K562 (cell line): ENCODE results near the gene RHD. TPM values are rescaled to one million over a fixed set of nuclear protein-coding genes. Genes with fewer than 3 reads are reported as not detected.
A peak's percentile ranks its signal among the peaks of the same experiment; 100 is the strongest.

Experiments
- CCNT2 ChIP-seq: IDR thresholded peaks from 2 replicates; pipeline ENCODE4 v1.6.1; 2011; ENCODE audit warnings: borderline replicate concordance, low read depth, mild to moderate bottlenecking, moderate library complexity, mixed read lengths, low read length; ENCODE audit not compliant: insufficient read length; ENCODE audit errors: extremely low read depth
- FOXP4 ChIP-seq: sonication (generic); formaldehyde crosslinking; IDR thresholded peaks from 2 replicates; pipeline ENCODE4 v1.8.0; 2022; ENCODE audit warnings: mild to moderate bottlenecking, missing genetic modification reagents, borderline replicate concordance
- GABPB1 ChIP-seq: sonication (generic); formaldehyde crosslinking; IDR thresholded peaks from 2 replicates; pipeline ENCODE4 v1.8.0; 2022; ENCODE audit warnings: mild to moderate bottlenecking, missing genetic modification reagents
- GMEB1 ChIP-seq: fragments of 250-450 bp; sonication (Bioruptor Pico); IDR thresholded peaks from 2 replicates; pipeline ENCODE4 v1.4.0; 2020; ENCODE audit warnings: mild to moderate bottlenecking
- ID3 ChIP-seq, 2 experiments: fragments of 250-450 bp in 1 of 2; fragments of 450-650 bp in 1 of 2; sonication (Bioruptor Pico) in 1 of 2; IDR thresholded peaks; 2 replicates each; pipeline versions ENCODE4 v1.6.1 to v1.8.0; 2016 to 2021; ENCODE audit warnings: mild to moderate bottlenecking in 2 of 2, moderate library complexity in 2 of 2, missing compliant biosample characterization in 1 of 2, missing genetic modification characterization in 1 of 2
- MLX ChIP-seq, 2 experiments: fragments of 450-650 bp in 1 of 2; sonication (generic) in 1 of 2; formaldehyde crosslinking; conservative IDR thresholded peaks; 2 replicates each; pipeline versions ENCODE4 v1.4.0 to v1.8.1; 2020 to 2022; ENCODE audit warnings: mild to moderate bottlenecking in 1 of 2, missing genetic modification reagents in 1 of 2
- MTA3 ChIP-seq: fragments of 450-650 bp; formaldehyde crosslinking; IDR thresholded peaks from 2 replicates; pipeline ENCODE4 v1.6.1; 2017; ENCODE audit warnings: mild to moderate bottlenecking, borderline replicate concordance
- SMARCA5 ChIP-seq: fragments of 450-650 bp; IDR thresholded peaks from 2 replicates; pipeline ENCODE4 v1.6.1; 2016
- ZBTB7A ChIP-seq: IDR thresholded peaks from 2 replicates; pipeline ENCODE4 v1.6.1; 2011; ENCODE audit warnings: low read depth, mild to moderate bottlenecking, low read length, moderate library complexity, borderline replicate concordance; ENCODE audit not compliant: control insufficient read depth
- ZFP91 ChIP-seq: sonication (generic); formaldehyde crosslinking; IDR thresholded peaks from 2 replicates; pipeline ENCODE4 v1.8.0; 2022; ENCODE audit warnings: mild to moderate bottlenecking, missing genetic modification reagents
- ZNF592 ChIP-seq: fragments of 450-650 bp; IDR thresholded peaks from 2 replicates; pipeline ENCODE4 v1.6.1; 2017; ENCODE audit warnings: antibody characterized with exemption, mild to moderate bottlenecking
- polyA plus RNA-seq, 8 experiments: library from polyadenylated mRNA; depleted of rRNA in 4 of 8; stranded (reverse) in 5 of 8; unstranded in 3 of 8; fragments of >200 nt; fragmentation: Nextera tagmentation in 2 of 8; fragmentation: Illumina TruSeq in 1 of 8; extraction: Ambion mirVana in 2 of 8; extraction: Trizol in 1 of 8; gene quantifications; 2 replicates each; pipeline versions ENCODE4 v1.2.1 to v1.2.3, GENCODE V29; 2011 to 2014; ENCODE audit warnings: inconsistent platforms in 1 of 8, missing spikeins in 1 of 8
- total RNA-seq, 7 experiments: library from RNA; depleted of rRNA in 6 of 7; stranded (reverse); fragments of >200 nt in 6 of 7; fragmentation: Illumina TruSeq in 2 of 7; extraction: Trizol in 2 of 7; gene quantifications; 2 replicates each; pipeline versions ENCODE4 v1.2.1 to v1.2.3, GENCODE V29; 2011 to 2021; ENCODE audit warnings: low replicate concordance in 1 of 7

The RHD gene
- total and polyA plus RNA-seq, 9 of the 15 experiments (the other 6 are each of a cell fraction or from before 2014, with no cell fraction given), result 8.8 to 32.4 (median 15.0) TPM

- 0 out of 2 replicates have a peak, but pooled peaks have one; percentile 24 for TF ChIP-seq FOXP4 (CRISPR knock-in tag)
- no peak for TF ChIP-seq CCNT2
- TF ChIP-seq MTA3, result 0 out of 2 replicates have a peak, but pooled peaks have one; percentile 14
- TF ChIP-seq MLX (CRISPR knock-in tag; conservative IDR thresholded peaks at IDR 0.05), result 0 out of 4 replicates have a peak, but pooled peaks of 1 of the 2 experiments have one; percentile 57
- TF ChIP-seq GMEB1 (CRISPR knock-in tag), result 0 out of 2 replicates have a peak, but pooled peaks have one; percentile 27
- TF ChIP-seq ZFP91 (CRISPR knock-in tag), result 0 out of 2 replicates have a peak, but pooled peaks have one; percentile 41
- TF ChIP-seq GABPB1, result peak; percentile 46; the same call in 1 of the 2 replicates
- TF ChIP-seq SMARCA5, result 0 out of 2 replicates have a peak, but pooled peaks have one; percentile 41
- TF ChIP-seq ZNF592, result no peak
- TF ChIP-seq ID3 (CRISPR knock-in tag; IDR thresholded peaks at IDR 0.05), result no peak
- 0 out of 2 replicates have a peak, but pooled peaks have one; percentile 65 for TF ChIP-seq ID3 (tag; IDR thresholded peaks at IDR 0.05)
- TF ChIP-seq ZBTB7A, result no peak
Measured at GRCh38 chr1:25245809-25246599, 26.3 kb upstream of the RHD start (continued).
